Keratinocyte (primary cell): ENCODE results near the gene SAC3D1.

ENCODE experiments used
- CTCF ChIP-seq, 3 experiments: IDR thresholded peaks in 1 of 3; conservative IDR thresholded peaks in 1 of 3; optimal IDR thresholded peaks in 1 of 3; 2 replicates in 2 of 3; 3 replicates in 1 of 3; pipeline versions ENCODE3 to v1.5.1; 2011; ENCODE audit warnings: low read length in 3 of 3, mild to moderate bottlenecking in 3 of 3, moderate library complexity in 2 of 3, control low read depth in 1 of 3, inconsistent platforms in 1 of 3; ENCODE audit not compliant: insufficient read depth in 2 of 3; ENCODE audit errors: extremely low read depth in 1 of 3
- EZH2 ChIP-seq: IDR thresholded peaks from one replicate; pipeline ENCODE4 v1.6.1; 2012; ENCODE audit warnings: inconsistent platforms, mild to moderate bottlenecking, low read length, moderate library complexity

- TF ChIP-seq CTCF (optimal IDR thresholded peaks at IDR 0.05 in 1 of 3, IDR thresholded peaks at IDR 0.05 in 1 of 3, conservative IDR thresholded peaks at IDR 0.05 in 1 of 3; ENCODE audit: extremely low read depth in 1 of 3, insufficient read depth in 2 of 3, low read length in 3 of 3): peak in 1 of 3 experiments; percentile 34
- no peak for TF ChIP-seq EZH2
Measured at GRCh38 chr11:65008016-65008415, 33.0 kb upstream of the SAC3D1 start.
